Islet precursor cell (in vitro differentiated cells): ENCODE data around the gene DLG4.

Experiments
- DNase-seq: peaks from one replicate; pipeline ENCODE4 v3.0.0-alpha.2; 2018

The DLG4 gene

GRCh38 chr17:7219812-7220592, at the start of gene DLG4, which contains the start of gene ACADVL:
TSS of gene DLG4 (minus strand) at chr17:7219836.
TSS of gene ACADVL (plus strand) at chr17:7219938. CDS start at chr17:7219985, 47 bp downstream.
- DNase-seq, result peak; percentile 97

- no peak for DNase-seq
These were observed 47.1 kb upstream of the DLG4 start for GRCh38 chr17:7266784-7267183.

- no peak for DNase-seq
These were observed 44.1 kb upstream of the DLG4 start for GRCh38 chr17:7263801-7264078.

- DNase-seq, result peak; percentile 92
These were observed 43.5 kb upstream of the DLG4 start for GRCh38 chr17:7262935-7263800.

GRCh38 chr17:7262192-7262934, 42.7 kb upstream of the DLG4 start, which contains the start of gene CLDN7:
TSS of gene CLDN7 (minus strand) at chr17:7262478. CDS start at chr17:7262043, 435 bp downstream.
- peak; percentile 92 for DNase-seq

GRCh38 chr17:7261379-7262191, 41.9 kb upstream of the DLG4 start:
- peak; percentile 71 for DNase-seq

- DNase-seq, result peak; percentile 93
These were observed 41.2 kb upstream of the DLG4 start for GRCh38 chr17:7260651-7261378.

GRCh38 chr17:7260151-7260550, 40.5 kb upstream of the DLG4 start:
- DNase-seq, result no peak

GRCh38 chr17:7259555-7259889, 39.9 kb upstream of the DLG4 start:
- no peak for DNase-seq

GRCh38 chr17:7258731-7259554, 39.3 kb upstream of the DLG4 start:
- no peak for DNase-seq

GRCh38 chr17:7256766-7257456, 37.3 kb upstream of the DLG4 start:
- no peak for DNase-seq

GRCh38 chr17:7254511-7254910, 34.9 kb upstream of the DLG4 start:
- no peak for DNase-seq

GRCh38 chr17:7253082-7253481, 33.4 kb upstream of the DLG4 start:
- DNase-seq, result no peak

GRCh38 chr17:7252176-7253043, 32.8 kb upstream of the DLG4 start, which contains the start of gene ELP5:
TSS of gene ELP5 (plus strand) at chr17:7252215. CDS start at chr17:7252551, 336 bp downstream.
- DNase-seq, result peak; percentile 98

GRCh38 chr17:7251661-7252175, 32.1 kb upstream of the DLG4 start, which contains the start of gene CTDNEP1:
TSS of gene CTDNEP1 (minus strand) at chr17:7251734. CDS start at chr17:7251296, 438 bp downstream.
- peak; percentile 100 for DNase-seq

GRCh38 chr17:7250695-7251627, 31.3 kb upstream of the DLG4 start:
- peak; percentile 54 for DNase-seq

- DNase-seq, result no peak
These were observed 30.2 kb upstream of the DLG4 start for GRCh38 chr17:7249830-7250229.
